Endothelial cell of umbilical vein (primary cell): Measurements from ENCODE around the gene FAM168A. TPM values are rescaled to one million over a fixed set of nuclear protein-coding genes. Genes with fewer than 3 reads are reported as not detected.

Experiments
- BruUV-seq: library from RNA; stranded (reverse); fragments of 400-500 nt; replicated peaks from 2 replicates; lab custom pipeline; 2021; lab: Mats Ljungman, UMichigan
- CTCF ChIA-PET: fragments of 300-600, 350-600 bp; sonication (Branson Sonifier 250); formaldehyde crosslinking; loops from one replicate; lab custom pipeline; 2021; ENCODE audit warnings: antibody characterized with exemption, inconsistent platforms; lab: Charles Lee
- POLR2A ChIA-PET: fragments of 300-600, 350-600 bp; sonication (Branson Sonifier 250); formaldehyde crosslinking; loops from one replicate; lab custom pipeline; 2021; ENCODE audit warnings: antibody characterized with exemption, inconsistent platforms; lab: Charles Lee
- DNase-seq: peaks from one replicate; pipeline ENCODE4 v3.0.0-alpha.2; 2011; ENCODE audit warnings: low read depth, low spot score
- FAIRE-seq: peaks from 2 replicates; lab custom pipeline; 2011; peaks lifted over from hg19 to GRCh38; lab: Jason Lieb, UNC
- H2AFZ ChIP-seq: 2 replicates; pipeline ENCODE4 v1.6.0; 2012; ENCODE audit warnings: low read depth, low read length, control low read depth, inconsistent platforms
- H3K27ac ChIP-seq: 2 replicates; pipeline ENCODE4 v1.5.1; 2011; ENCODE audit warnings: low read depth, mild to moderate bottlenecking, control low read depth, low read length, moderate library complexity; ENCODE audit not compliant: insufficient read depth
- H3K27me3 ChIP-seq, 2 experiments: 2 replicates each; pipeline versions ENCODE4 v1.6.0 to v1.6.1; 2011; ENCODE audit warnings: low read length in 2 of 2, mixed read lengths in 1 of 2; ENCODE audit not compliant: control insufficient read depth in 2 of 2, insufficient read depth in 2 of 2
- H3K36me3 ChIP-seq, 2 experiments: 2 replicates in 1 of 2; 3 replicates in 1 of 2; pipeline ENCODE4 v1.5.1; 2011; ENCODE audit warnings: low read length in 2 of 2, mild to moderate bottlenecking in 1 of 2, moderate library complexity in 1 of 2; ENCODE audit not compliant: control insufficient read depth in 2 of 2, insufficient read depth in 2 of 2; ENCODE audit errors: extremely low read depth in 1 of 2
- H3K4me1 ChIP-seq: 3 replicates; pipeline ENCODE4 v1.5.1; 2011; ENCODE audit warnings: mild to moderate bottlenecking, low read length; ENCODE audit not compliant: control insufficient read depth, insufficient read depth; ENCODE audit errors: extremely low read depth
- H3K4me2 ChIP-seq: 2 replicates; pipeline ENCODE4 v1.6.1; 2011; ENCODE audit warnings: low read length, control low read depth, mixed read lengths; ENCODE audit not compliant: insufficient read depth
- H3K4me3 ChIP-seq, 3 experiments: fragments of 200-600 bp in 1 of 3; sonication (generic), shearing (Covaris generic) in 1 of 3; replicated peaks in 1 of 3; 2 replicates each; pipeline ENCODE4 v1.5.1; 2011 to 2016; ENCODE audit warnings: control low read depth in 3 of 3, low read length in 3 of 3, mild to moderate bottlenecking in 2 of 3, inconsistent platforms in 1 of 3, low read depth in 1 of 3, moderate library complexity in 1 of 3; ENCODE audit not compliant: insufficient read depth in 1 of 3
- H3K79me2 ChIP-seq: 2 replicates; pipeline ENCODE4 v1.6.0; 2012; ENCODE audit warnings: low read length, inconsistent platforms; ENCODE audit not compliant: control insufficient read depth, insufficient read depth
- H3K9ac ChIP-seq: replicated peaks from 2 replicates; pipeline ENCODE3; 2011; ENCODE audit warnings: low read length, control low read depth; ENCODE audit not compliant: insufficient read depth; ENCODE audit errors: extremely low read depth
- H3K9me1 ChIP-seq: replicated peaks from 3 replicates; pipeline ENCODE4 v1.6.0; 2011; ENCODE audit warnings: mild to moderate bottlenecking, low read length; ENCODE audit not compliant: control insufficient read depth, insufficient read depth; ENCODE audit errors: extremely low read depth
- H3K9me3 ChIP-seq: replicated peaks from 2 replicates; pipeline ENCODE4 v1.5.1; 2012; ENCODE audit warnings: low read length, inconsistent platforms; ENCODE audit not compliant: control insufficient read depth, insufficient read depth
- H4K20me1 ChIP-seq: replicated peaks from 2 replicates; pipeline ENCODE3; 2011; ENCODE audit warnings: mild to moderate bottlenecking, low read length; ENCODE audit not compliant: control insufficient read depth, insufficient read depth; ENCODE audit errors: extremely low read depth
- EZH2 ChIP-seq: IDR thresholded peaks from 2 replicates; pipeline ENCODE4 v1.6.1; 2012; ENCODE audit warnings: borderline replicate concordance, low read depth, mild to moderate bottlenecking, moderate library complexity, low read length, inconsistent platforms; ENCODE audit not compliant: severe bottlenecking
- FOS ChIP-seq: IDR thresholded peaks from 2 replicates; pipeline ENCODE4 v1.6.1; 2011; ENCODE audit warnings: mild to moderate bottlenecking, low read length, moderate library complexity, borderline replicate concordance; ENCODE audit not compliant: insufficient read depth
- GATA2 ChIP-seq: IDR thresholded peaks from 2 replicates; pipeline ENCODE4 v1.7.0; 2011; ENCODE audit warnings: low read depth, mild to moderate bottlenecking, moderate library complexity, mixed read lengths, low read length; ENCODE audit not compliant: insufficient read length, insufficient read depth
- JUN ChIP-seq: IDR thresholded peaks from 2 replicates; pipeline ENCODE4 v1.6.1; 2011; ENCODE audit warnings: borderline replicate concordance, low read depth; ENCODE audit not compliant: insufficient read length, insufficient read depth
- MYC ChIP-seq: IDR thresholded peaks from one replicate; pipeline ENCODE4 v1.6.1; 2011; ENCODE audit warnings: mild to moderate bottlenecking, low read depth, low read length
- POLR2A ChIP-seq: IDR thresholded peaks from 2 replicates; pipeline ENCODE4 v1.6.1; 2012; ENCODE audit warnings: low read depth, mild to moderate bottlenecking, control low read depth, low read length
- POLR2AphosphoS5 ChIP-seq: IDR thresholded peaks from 2 replicates; pipeline ENCODE4 v1.6.1; 2012; ENCODE audit warnings: low read depth, mild to moderate bottlenecking, control low read depth, low read length, moderate library complexity; ENCODE audit not compliant: insufficient read depth
- dilution Hi-C: fragments of 300-500 bp; cut with MboI; formaldehyde crosslinking; loops from one replicate; pipeline ENCODE4 v1.15.0; 2019; ENCODE audit warnings: low sequenced_read_pairs; ENCODE audit not compliant: extremely low pct_ligation_motif_present
- intact Hi-C: fragments of 100-400 bp; cut with micrococcal nuclease; formaldehyde crosslinking; loops from one replicate; pipeline ENCODE4 v1.10.0; 2022
- polyA plus RNA-seq, 4 experiments: library from polyadenylated mRNA; depleted of rRNA in 3 of 4; stranded (reverse) in 3 of 4; unstranded in 1 of 4; fragments of >200 nt; gene quantifications; 2 replicates each; pipeline versions ENCODE4 v1.2.1 to v1.2.3, GENCODE V29; 2011 to 2012; ENCODE audit warnings: missing spikeins in 1 of 4
- total RNA-seq: library from RNA; stranded (reverse); gene quantifications from 2 replicates; pipeline ENCODE4 v1.2.3, GENCODE V29; 2021
- TF ChIP-seq, protein P1 (sequence below), 2 donors: IDR thresholded peaks; 1 replicate in 1 of 2; 2 replicates in 1 of 2; pipeline ENCODE4 v1.5.1; 2011; ENCODE audit warnings: low read length in 2 of 2, mild to moderate bottlenecking in 2 of 2, moderate library complexity in 2 of 2, control low read depth in 1 of 2, inconsistent platforms in 1 of 2, low read depth in 1 of 2; ENCODE audit not compliant: insufficient read depth in 1 of 2; ENCODE audit errors: extremely low read depth in 1 of 2
- TF ChIP-seq, protein P2 (sequence below): IDR thresholded peaks from 2 replicates; pipeline ENCODE4 v1.6.1; 2011; ENCODE audit not compliant: insufficient read depth, insufficient read length

FAM168A gene
- total and polyA plus RNA-seq, 2 donors (not counting 3 experiments of a cell fraction or from before 2014, with no cell fraction given): 17.0 to 20.5 TPM

DNA sequence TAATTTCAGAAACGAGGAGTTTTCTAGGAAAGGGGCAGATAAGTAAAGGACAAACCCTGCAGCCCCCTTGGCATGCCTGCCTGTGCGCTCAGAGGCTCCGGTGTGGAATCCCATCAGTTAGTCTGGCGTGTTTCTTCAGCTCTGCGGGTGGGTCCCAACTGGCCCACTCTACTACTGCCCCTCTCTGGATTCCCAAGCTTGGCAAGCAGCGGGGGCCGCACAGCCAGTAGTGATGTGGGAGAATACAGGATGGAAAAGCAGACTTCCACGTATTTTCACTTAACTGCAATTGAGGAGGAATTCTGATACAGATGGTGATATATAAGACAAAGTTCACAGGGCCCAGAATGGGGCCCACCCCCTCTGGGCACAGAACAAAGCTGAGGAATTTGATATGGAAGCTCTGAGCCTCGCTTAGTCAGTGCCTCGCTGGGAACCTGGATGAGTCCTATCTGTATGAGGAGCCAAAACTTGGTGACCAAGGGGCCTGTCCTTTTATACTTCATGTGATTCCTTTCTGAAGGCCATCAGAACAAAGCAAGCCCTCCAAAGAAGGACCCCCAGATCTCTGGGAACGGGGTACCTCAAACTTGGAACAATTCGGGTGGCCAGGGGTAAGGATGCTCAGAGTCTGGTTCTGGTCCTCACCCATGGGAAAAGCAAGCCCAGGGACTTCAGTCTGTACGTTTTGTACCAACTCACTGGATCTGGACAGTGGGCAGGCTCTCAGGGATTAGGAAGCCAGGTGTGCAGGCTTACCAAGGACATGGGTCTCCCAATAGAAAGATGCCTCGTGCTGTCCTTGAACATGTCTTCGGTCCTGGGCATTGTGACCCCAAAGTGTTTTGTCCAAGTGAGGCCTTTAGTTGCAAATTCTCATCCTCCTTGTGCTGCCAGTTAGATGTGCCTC is 195.7 kb downstream of the FAM168A start:
- H3K9me1 ChIP-seq: no peaks in the 10 kb centered on the region
- H3K4me1 ChIP-seq: peaks cover 7% of the 10 kb centered on the region
- BruUV-seq: no TSS peak
- ChIA-PET POLR2A (no interaction called here), CTCF (interaction anchor here (0.7 to 6.4 kb wide), 11 partner anchors 9 to 529 kb away, joined by 3 to 89 read pairs (median 6); no protein-coding TSS in a partner anchor)
- H3K79me2 ChIP-seq: no peaks in the 10 kb centered on the region
- dilution Hi-C loops (no loop called here), intact Hi-C loops (loop anchor here (5.0 to 10.0 kb wide), 2 partner anchors 223 to 530 kb away; no protein-coding TSS in a partner anchor)
- H3K27ac ChIP-seq: no peak overlapping the region
- FAIRE-seq (no peak), DNase-seq (no peak)
- peaks cover 2 to 7% of the 10 kb centered on the region in 2 experiments for H3K36me3 ChIP-seq
- no peak overlapping the region for H3K4me2 ChIP-seq
- TF ChIP-seq POLR2A (no peak), MYC (no peak), JUN (no peak), EZH2 (no peak), GATA2 (no peak), POLR2AphosphoS5 (no peak), FOS (no peak)
- TF ChIP-seq, protein P1, sequence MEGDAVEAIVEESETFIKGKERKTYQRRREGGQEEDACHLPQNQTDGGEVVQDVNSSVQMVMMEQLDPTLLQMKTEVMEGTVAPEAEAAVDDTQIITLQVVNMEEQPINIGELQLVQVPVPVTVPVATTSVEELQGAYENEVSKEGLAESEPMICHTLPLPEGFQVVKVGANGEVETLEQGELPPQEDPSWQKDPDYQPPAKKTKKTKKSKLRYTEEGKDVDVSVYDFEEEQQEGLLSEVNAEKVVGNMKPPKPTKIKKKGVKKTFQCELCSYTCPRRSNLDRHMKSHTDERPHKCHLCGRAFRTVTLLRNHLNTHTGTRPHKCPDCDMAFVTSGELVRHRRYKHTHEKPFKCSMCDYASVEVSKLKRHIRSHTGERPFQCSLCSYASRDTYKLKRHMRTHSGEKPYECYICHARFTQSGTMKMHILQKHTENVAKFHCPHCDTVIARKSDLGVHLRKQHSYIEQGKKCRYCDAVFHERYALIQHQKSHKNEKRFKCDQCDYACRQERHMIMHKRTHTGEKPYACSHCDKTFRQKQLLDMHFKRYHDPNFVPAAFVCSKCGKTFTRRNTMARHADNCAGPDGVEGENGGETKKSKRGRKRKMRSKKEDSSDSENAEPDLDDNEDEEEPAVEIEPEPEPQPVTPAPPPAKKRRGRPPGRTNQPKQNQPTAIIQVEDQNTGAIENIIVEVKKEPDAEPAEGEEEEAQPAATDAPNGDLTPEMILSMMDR (IDR thresholded peaks at IDR 0.05; ENCODE audit: extremely low read depth in 1 of 2, insufficient read depth in 1 of 2, low read depth in 1 of 2, low read length in 2 of 2): no peak
- TF ChIP-seq, protein P2, sequence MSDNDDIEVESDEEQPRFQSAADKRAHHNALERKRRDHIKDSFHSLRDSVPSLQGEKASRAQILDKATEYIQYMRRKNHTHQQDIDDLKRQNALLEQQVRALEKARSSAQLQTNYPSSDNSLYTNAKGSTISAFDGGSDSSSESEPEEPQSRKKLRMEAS: no peak
- no peak overlapping the region for H3K9ac ChIP-seq
- no peaks in the 10 kb centered on the region for H4K20me1 ChIP-seq
- no peaks in the 10 kb centered on the region for H3K9me3 ChIP-seq
- no peak overlapping the region for H2AFZ ChIP-seq
- H3K4me3 ChIP-seq: no peak overlapping the region
- no peaks in the 10 kb centered on the region for H3K27me3 ChIP-seq
